GM12891 (cell line): Measurements from ENCODE around the gene SYNDIG1L.

ENCODE experiments used
- PAX5 ChIP-seq: IDR thresholded peaks from 2 replicates; pipeline ENCODE4 v1.6.1; 2011; ENCODE audit warnings: low read length, moderate library complexity, mild to moderate bottlenecking; ENCODE audit not compliant: insufficient read depth, severe bottlenecking
- POLR2A ChIP-seq: IDR thresholded peaks from 2 replicates; pipeline ENCODE4 v1.6.1; 2011; ENCODE audit warnings: low read depth, low read length, control low read depth
- POLR2AphosphoS5 ChIP-seq: IDR thresholded peaks from 2 replicates; pipeline ENCODE4 v1.6.1; 2011; ENCODE audit warnings: low read depth, low read length, control low read depth
- SPI1 ChIP-seq: IDR thresholded peaks from 2 replicates; pipeline ENCODE4 v1.6.1; 2011; ENCODE audit warnings: low read depth, low read length, control low read depth
- TAF1 ChIP-seq: IDR thresholded peaks from 2 replicates; pipeline ENCODE4 v1.6.1; 2011; ENCODE audit warnings: low read depth, low read length, control low read depth

DNA sequence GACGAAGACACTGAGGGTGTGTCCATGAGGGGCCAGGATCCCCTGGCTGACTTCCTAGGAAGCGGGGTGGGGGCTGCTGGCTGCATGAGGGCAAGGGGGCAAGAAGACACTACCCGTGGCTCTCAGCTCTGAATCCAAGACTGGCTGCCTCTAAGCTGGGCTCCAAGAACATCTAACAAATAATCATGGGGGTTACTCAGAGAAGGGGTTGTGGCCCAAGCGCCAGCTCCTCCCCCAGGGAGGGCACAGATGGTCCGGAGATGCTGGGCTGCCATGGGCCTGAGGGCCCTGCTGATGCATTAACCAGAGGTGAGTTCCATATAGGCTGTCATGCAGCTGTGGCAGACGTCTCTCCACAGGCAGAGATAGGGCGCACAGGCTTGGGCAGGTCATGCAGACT lies 14.3 kb downstream of the SYNDIG1L start:
- no peak for TF ChIP-seq POLR2AphosphoS5
- TF ChIP-seq POLR2A: no peak
- TF ChIP-seq TAF1: no peak
- TF ChIP-seq PAX5: no peak
- TF ChIP-seq SPI1: no peak
